Raji (cell line): ENCODE measurements around the gene SOBP.

Experiments used
- POLR2A ChIP-seq: IDR thresholded peaks from 2 replicates; pipeline ENCODE4 v1.6.1; 2011; ENCODE audit warnings: low read depth, low read length, control low read depth; ENCODE audit not compliant: insufficient read depth

SOBP gene

DNA sequence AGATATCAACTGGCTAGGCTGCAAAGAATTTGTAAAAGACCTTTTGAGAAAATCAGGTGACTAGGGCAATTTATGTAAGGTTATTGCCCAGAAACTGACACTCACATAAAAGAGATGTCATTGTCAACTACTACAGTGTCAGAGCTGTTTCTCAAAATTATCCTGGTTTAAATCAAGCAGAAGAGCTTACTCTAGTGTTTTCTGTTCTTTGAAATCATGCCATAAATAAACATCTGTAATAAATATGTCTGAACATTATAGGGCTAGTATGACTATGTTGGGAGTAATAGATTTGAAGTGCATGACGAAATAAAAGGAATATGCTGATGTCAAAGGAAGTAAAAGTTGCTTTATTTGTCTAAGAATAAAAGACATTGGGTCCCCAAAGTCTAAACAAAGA lies 19.6 kb upstream of the SOBP start:
- no peak for TF ChIP-seq POLR2A

DNA sequence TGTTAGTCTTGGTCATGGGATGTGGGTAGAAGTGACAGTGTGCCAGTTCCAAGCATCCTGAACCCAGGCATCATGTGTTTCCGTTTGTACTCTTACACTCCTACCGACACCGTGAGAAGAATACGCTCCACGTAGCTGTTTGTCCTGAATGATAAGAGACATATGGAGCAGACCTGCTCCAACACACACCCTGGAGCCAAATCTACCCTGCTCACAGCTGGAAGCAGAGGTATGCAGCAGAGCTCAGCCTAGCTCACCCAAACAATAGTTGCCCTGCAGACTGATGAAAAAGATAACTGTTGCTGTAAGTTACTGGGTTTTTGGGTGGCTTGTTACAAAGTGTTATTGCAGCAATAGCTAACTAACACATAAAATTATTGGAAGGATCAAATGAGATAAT lies 16.3 kb upstream of the SOBP start:
- TF ChIP-seq POLR2A, result no peak

DNA sequence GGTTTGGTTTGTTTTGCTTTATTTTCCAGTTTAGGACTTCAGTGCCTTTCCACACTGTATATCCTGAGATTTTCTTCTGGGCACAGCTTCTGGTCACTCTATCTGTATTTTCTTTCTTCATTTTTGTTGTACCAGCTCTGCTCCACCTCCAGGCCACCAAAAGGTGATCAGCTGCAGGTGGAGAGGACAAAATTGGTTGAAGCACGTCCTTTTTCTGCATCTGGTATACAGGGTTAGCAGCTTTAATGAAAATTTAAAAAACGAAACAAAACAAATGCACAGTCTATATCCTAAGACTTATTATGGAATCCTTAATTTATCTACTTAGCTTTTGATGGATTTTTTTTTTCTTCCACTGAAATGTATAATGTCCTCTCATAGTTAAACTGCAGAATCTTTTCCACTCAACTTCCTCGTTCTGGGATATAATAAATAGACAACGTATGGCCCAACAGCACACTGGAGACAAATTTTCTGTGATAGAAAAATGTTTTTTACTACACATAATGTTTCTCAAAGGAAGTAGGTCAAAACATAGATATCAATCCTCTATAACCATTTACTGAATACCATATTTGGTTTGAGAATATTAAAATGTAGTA lies 10.7 kb upstream of the SOBP start:
- no peak for TF ChIP-seq POLR2A

DNA sequence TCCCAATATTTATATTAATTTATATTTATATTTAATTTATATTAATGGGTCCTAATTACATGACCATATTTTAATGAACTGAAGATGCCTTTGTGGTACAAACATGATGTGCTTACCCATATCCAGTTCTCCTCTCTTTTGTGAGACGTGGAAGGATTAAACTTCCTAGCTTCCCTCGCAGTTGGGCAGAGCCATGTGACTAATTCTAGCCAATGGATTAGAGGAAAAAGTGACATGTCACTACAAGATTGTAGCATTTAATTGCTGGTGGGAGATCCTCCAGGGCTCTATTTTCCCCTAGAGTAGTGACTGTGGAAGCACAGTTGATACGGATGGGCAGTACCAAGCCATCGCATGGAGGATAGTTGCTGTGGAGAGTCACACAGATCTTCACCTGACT lies 4.8 kb upstream of the SOBP start:
- no peak for TF ChIP-seq POLR2A

DNA sequence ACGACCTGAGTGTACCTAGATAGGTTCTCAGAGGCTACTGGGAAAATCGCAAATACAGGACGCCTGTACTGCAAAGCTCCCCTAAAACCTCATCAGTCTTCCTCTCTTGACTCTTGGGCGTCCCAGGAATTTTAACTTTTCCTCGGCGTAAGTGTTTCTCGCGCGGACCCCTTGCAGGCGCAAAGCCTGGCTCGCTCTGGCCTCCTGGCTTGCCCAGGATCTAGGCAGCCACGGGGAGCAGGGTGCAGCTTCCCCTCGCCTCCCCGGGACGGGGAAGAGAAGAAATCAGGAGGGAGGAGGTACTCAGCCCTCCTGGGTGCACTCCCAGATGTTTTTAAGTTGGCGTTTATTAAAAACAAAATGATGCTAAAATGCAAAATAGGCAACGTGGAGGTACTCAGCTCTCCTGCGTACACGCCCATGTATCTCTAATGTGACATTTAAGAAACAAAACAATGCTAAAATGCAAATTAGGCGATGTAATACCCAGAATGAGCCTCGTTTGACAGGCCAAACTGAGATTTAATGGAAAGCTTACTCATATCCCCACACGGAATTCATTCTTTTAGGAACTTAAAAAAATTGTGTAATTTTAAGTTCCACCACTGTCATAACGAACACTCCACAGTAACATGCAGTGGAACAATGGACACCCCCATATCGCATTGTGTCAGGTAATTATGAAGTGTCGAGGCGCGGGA lies 1.6 kb upstream of the SOBP start:
- TF ChIP-seq POLR2A, result no peak

DNA sequence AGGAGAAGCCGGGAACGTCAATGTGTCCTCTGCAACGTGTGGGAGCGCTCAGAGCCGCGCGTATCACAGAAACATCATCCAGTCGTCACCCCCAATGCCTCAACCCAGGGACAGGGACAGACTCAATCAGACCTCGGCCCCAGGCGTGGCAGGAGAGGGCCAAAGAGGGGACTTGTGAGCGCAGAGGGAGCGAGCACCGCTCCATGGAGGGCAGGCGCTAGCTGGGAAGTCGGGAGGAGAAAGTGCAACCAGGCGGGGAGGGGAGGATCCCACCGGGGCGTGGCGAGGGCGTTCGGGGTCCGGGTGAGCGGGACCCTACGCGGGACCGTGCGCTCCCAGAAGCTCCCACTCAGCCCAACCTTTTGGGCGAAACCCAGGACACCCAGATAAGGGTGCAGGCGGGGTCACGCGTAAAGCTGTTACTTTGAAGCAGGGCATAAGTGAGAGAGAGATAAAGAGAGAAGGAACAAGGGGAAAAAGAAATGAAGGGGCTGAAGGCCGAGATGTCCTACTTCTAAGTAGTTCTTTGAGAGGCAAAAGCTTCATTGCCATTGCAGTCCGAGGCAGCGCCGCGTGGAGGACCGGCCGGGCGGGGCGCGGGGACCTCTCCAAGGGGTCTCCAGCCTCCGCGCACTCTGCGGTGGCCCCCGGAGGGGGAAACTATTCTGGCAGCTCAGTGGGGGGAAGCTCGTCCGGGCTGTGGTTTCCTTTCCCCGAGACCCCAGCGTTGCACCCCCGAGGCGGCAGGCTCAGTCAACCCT lies 862 bp upstream of the SOBP start:
- peak; percentile 4; the same call in 1 of the 2 replicates for TF ChIP-seq POLR2A

DNA sequence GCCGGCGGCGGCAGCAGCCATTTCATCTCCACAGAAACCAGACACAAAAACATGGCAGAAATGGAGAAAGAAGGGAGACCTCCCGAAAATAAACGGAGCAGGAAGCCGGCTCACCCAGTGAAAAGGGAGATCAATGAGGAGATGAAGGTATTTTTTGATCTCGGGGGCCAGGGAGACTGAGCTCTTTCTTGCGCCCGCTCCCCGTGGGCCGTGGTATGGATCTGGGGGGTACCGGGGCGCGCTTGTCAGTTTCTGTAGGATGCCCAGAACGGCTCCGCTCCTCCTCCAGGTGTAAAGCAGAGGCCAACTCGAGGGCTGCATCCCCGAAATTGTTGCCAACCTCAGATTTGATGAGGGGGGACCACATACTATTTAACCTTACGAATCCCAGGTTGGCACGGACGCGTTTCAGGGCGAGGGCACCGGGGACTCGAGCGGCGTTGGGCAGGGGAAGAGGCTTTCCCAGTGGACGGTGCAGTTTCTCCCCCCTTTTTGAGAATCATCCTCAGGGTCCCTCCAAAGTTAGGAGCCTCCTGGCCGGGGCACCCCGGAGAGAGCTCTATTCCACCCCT lies 735 bp downstream of the SOBP start:
- no peak for TF ChIP-seq POLR2A

DNA sequence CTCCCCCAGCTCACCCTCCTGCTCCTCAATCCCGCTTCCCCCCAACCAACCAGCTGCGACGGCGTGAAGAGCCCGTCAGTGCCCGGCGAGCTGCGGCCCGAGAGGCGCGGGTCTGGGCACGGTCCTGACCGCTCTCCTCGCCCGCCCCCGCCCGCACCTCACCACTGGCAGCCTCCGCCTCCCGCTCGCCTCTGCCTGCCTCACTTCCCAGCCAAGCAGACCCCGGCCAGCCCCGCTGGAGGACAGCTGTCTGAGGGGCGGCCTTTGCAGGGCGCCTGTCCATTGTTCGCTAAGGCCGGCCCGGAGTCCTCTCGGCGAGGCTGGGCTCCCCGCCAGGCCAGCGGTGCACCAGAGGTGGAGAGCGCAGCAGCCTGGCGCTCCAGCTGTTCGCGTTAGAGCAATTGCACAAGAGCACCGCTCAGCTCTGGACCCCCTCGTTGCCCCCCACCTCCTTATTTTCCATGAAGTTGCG lies 1.3 kb downstream of the SOBP start:
- no peak for TF ChIP-seq POLR2A

DNA sequence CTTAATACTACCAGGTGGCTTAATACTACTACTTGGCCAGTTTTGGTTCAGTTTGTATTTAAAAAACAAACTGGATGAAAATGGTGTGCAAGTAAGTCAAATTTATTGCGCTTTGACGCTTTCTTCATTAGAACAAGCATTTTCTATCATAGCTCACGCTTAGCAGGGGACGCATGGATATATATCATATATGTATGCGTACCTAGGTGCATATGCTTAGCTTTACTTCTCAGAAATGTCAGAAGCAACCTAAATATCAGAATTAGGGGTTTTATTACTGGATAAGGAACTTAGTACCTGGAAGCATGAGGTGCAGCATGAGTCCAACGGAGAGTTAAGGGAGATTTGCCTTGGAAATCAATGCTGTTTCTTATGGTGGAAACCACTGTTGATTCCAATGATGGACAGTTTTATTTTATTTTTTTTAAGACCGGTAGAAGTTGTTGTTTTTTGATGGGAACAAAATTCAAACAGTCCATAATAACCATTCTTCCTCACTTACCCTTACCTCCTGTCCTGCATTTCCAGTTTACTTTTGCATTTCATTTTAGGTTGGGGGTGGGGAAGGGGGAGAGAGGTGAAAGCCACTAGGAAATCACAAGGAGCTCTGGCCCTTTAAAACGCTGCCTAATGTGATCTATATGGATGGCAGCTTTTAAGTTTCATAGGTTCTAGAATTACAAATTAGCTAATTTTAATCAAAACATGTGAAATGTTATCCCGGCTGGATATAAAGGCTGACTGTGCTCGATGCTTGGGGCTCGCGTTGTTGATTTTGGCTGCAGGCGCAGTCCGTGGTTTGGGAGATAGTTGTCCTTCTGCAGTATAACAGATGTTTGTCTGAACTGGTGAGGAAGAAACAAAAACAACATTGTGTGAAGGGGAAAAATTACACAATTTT lies 2.1 kb downstream of the SOBP start:
- TF ChIP-seq POLR2A, result no peak

DNA sequence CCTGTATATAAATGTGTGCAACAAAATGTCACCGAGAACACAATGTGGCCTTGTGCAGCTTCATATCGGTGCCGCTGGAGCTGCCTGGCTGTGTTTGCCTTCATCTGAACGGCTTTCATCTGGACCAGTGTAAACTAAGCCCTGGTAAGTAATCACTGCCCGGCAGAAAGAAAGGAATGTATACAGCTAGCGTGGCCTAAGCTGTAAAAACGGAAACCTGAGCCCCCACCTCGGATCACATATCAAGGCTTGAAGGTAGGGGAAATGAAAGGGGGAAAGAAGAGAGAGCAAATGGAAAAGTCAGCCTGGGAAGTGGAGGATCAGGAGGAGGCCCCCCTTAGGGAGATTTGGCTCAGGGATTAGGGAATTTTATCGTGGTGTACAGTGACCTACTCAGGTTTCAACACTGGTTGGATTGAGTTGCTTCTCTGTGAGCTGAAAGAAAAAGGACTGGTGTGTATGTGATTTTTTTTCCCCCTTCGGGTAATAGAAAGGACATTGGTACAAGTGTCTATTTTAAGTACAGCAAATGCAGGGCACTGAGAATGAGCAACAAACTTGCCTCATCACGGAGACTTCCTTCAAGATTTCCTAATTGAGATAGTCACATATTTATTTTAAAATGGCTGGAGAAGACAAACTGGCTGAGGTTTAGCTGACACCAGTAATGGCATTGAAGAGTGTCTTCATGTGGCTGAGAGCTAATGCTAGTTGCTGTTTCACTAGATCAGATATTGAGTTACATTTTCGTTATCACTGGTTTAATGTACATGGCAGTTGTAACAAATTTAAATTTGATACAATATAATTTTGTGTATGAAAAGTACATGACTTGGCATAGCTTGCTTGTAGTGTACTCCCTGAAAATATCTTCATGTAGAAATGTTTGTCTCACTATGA lies 3.5 kb downstream of the SOBP start:
- no peak for TF ChIP-seq POLR2A

DNA sequence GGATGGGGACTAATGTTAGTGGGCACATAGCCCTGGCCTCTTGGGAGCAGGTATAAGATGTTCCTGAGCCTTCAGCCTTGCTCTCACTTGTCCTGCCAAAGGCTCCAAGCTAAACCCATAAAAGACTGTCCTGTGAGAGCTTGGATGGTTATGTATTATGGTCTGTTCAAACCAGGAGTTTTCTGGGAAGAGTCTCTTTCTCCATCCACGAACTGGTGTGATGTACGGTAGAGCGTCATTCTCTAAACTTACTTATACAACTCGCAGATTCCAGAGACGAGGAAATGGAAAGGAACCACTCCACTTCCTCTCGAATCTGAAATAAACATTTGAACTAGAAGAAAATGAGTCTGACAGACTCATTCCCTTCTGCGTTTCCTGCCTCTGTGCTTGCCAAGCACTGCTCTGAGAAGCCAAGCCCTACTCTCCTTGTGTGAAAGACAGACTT lies 5.3 kb downstream of the SOBP start:
- TF ChIP-seq POLR2A, result no peak

DNA sequence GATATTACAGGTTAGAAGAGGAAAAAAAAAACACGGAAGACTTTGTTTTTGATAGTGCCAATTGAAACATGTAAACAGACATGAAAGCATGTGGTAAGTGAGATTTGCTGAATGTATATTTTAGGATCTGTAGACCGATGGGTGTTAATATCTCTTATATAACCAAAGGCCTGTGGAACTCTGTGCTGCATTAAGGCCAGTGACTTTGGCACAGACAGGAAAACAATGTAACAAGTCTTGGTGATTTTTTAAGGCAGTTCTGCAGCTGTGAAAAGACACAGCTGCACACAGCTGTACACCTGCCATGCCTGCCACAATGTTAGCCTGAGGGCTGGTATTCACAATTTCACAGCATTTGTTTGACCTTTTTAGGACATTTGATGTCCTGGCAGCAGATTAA lies 6.1 kb downstream of the SOBP start:
- TF ChIP-seq POLR2A, result no peak

DNA sequence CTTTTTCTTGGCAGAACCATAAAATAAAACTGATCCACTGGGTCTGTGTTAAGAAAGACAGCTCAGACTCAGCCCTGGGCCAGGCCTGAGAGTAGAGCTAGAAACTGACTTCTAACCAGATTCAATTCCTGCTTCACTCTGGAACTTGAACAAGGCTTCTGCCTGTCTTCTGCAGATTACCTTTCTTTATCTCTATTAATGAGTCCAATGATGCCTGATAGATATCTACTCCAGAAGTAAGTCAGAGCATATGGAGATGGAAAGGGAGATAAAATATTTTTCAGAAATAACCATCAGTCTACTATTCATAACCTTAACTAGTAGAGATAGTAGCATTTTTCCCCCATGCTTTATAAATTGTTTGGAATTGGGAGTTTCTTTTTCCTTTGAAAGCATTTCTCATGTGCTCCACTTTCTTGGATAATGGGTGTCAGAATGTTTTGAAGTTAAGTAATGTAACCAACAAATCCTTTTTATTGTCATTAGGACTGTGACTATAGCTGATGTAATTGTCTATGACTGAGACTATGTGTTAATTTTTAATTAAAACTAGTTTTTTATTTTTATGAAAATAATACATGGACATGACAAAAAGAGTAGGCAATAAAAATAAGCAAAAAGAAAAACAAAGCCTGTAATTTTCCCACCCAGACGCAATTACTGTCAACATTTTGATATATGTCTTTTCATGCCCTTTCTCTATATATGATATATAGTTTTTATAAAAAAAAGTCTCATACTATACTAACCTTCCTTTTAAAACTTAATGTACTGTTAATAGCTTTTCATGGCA lies 7.2 kb downstream of the SOBP start:
- TF ChIP-seq POLR2A, result no peak
